Lung microvascular endothelial cell (primary cell): ENCODE results near the gene DNAJC7. TPM values are rescaled to one million over a fixed set of nuclear protein-coding genes. Genes with fewer than 3 reads are reported as not detected.
A peak's percentile ranks its signal among the peaks of the same experiment; 100 is the strongest.
"Not testable (repeated sequence)": the region's sequence is repeated elsewhere in the genome, so short reads cannot be mapped to it uniquely, and the experiment has no call there.

ENCODE experiments used
- DNase-seq, 2 donors: peaks; one replicate each; pipeline versions ENCODE4 v3.0.0 to v3.0.0-alpha.2; 2010; ENCODE audit warnings: low read depth in 2 of 2
- total RNA-seq: library from RNA; depleted of rRNA; stranded (reverse); fragments of >200 nt; gene quantifications from 2 replicates; pipeline ENCODE4 v1.2.1, GENCODE V29; 2014

DNAJC7 gene
- total RNA-seq, 1 donor from 2014 or later = 56.0 TPM

- not testable (repeated sequence) for DNase-seq
Measured at GRCh38 chr17:42012363-42012762, 4.9 kb downstream of the DNAJC7 start.

- DNase-seq = peak; percentile 32 to 55
Measured at GRCh38 chr17:42010898-42011516, 6.2 kb downstream of the DNAJC7 start.

- peak; percentile 24 to 56 for DNase-seq
Measured at GRCh38 chr17:42010266-42010680, 7.0 kb downstream of the DNAJC7 start.

GRCh38 chr17:42009170-42009569 lies 8.1 kb downstream of the DNAJC7 start:
- DNase-seq = peak; percentile 35 to 45

- no peak for DNase-seq
Measured at GRCh38 chr17:42005166-42005565, 12.1 kb downstream of the DNAJC7 start.

- DNase-seq = peak in 1 of 2 donors; percentile 38
Measured at GRCh38 chr17:42002792-42003301, 14.4 kb downstream of the DNAJC7 start.

- DNase-seq = peak in 1 of 2 donors; percentile 75
Measured at GRCh38 chr17:42002175-42002791, 15.0 kb downstream of the DNAJC7 start.

GRCh38 chr17:42001729-42002128 lies 15.5 kb downstream of the DNAJC7 start:
- no peak for DNase-seq

GRCh38 chr17:42000413-42001133 lies 16.7 kb downstream of the DNAJC7 start:
- peak in 1 of 2 donors; percentile 26 for DNase-seq

GRCh38 chr17:41998497-41998896 lies 18.7 kb downstream of the DNAJC7 start:
- no peak for DNase-seq

GRCh38 chr17:41996855-41997164 lies 20.4 kb downstream of the DNAJC7 start:
- no peak for DNase-seq

- no peak for DNase-seq
Measured at GRCh38 chr17:41992576-41992975, 24.7 kb downstream of the DNAJC7 start.

GRCh38 chr17:41989702-41990419 lies 27.4 kb downstream of the DNAJC7 start:
- no peak for DNase-seq

- no peak for DNase-seq
Measured at GRCh38 chr17:41988418-41988817, 28.8 kb downstream of the DNAJC7 start.

GRCh38 chr17:41987642-41988041 lies 29.6 kb downstream of the DNAJC7 start:
- no peak for DNase-seq

- no peak for DNase-seq
Measured at GRCh38 chr17:41986634-41987033, 30.6 kb downstream of the DNAJC7 start.

- DNase-seq = no peak
Measured at GRCh38 chr17:41985919-41986318, 31.3 kb downstream of the DNAJC7 start.

- DNase-seq = no peak
Measured at GRCh38 chr17:41984454-41984853, 32.8 kb downstream of the DNAJC7 start.

GRCh38 chr17:41982026-41982760 lies 35.0 kb downstream of the DNAJC7 start:
- DNase-seq = peak in 1 of 2 donors; percentile 24

GRCh38 chr17:41977991-41978390 lies 39.2 kb downstream of the DNAJC7 start:
- DNase-seq = no peak

- no peak for DNase-seq
Measured at GRCh38 chr17:41976142-41976768, 41.0 kb downstream of the DNAJC7 start.
